Upper lobe of right lung (tissue), 1 donor: Measurements from ENCODE around the gene LRRK1. TPM values are rescaled to one million over a fixed set of nuclear protein-coding genes. Genes with fewer than 3 reads are reported as not detected.

Experiments used
- ATAC-seq: fragments of 200-7000 bp; cut with Tn5 transposase; one replicate; pipeline ENCODE4 v1.9.1; 2020; ENCODE audit warnings: mild to moderate bottlenecking, moderate library complexity
- DNase-seq: peaks from one replicate; pipeline ENCODE4 v3.0.0-alpha.2; 2020
- H3K27ac ChIP-seq: fragments of 200-600 bp; one replicate; pipeline ENCODE4 v1.8.0; 2022
- H3K27me3 ChIP-seq: fragments of 200-600 bp; one replicate; pipeline ENCODE4 v1.8.0; 2022; ENCODE audit warnings: mild to moderate bottlenecking
- H3K36me3 ChIP-seq: fragments of 200-600 bp; one replicate; pipeline ENCODE4 v1.8.0; 2022
- H3K4me1 ChIP-seq: fragments of 200-600 bp; one replicate; pipeline ENCODE4 v1.8.0; 2022
- H3K4me3 ChIP-seq: fragments of 200-600 bp; one replicate; pipeline ENCODE4 v1.8.0; 2022; ENCODE audit warnings: mild to moderate bottlenecking
- H3K9me3 ChIP-seq: fragments of 200-600 bp; one replicate; pipeline ENCODE4 v1.8.0; 2022
- intact Hi-C: fragments of 100-400 bp; cut with DNase I; formaldehyde crosslinking; loops from one replicate; pipeline ENCODE4 v1.11.0; 2022
- total RNA-seq: library from RNA; stranded (reverse); fragmentation: NEBNext Ultra II Directional; extraction: Animal tissue kit (Norgen Biotek cat#: 25700); gene quantifications from one replicate; pipeline ENCODE4 v1.2.1, GENCODE V29; 2021
- TF ChIP-seq, protein P1 (sequence below): fragments of 200-600 bp; IDR thresholded peaks from one replicate; pipeline ENCODE4 v1.8.0; 2022; ENCODE audit warnings: antibody characterized with exemption
- donor health status: DM: no; HTN: yes; CAD: no; lungs with severe emphysema.

Gene LRRK1
- total RNA-seq, 1 donor from 2014 or later = 22.6 TPM

DNA sequence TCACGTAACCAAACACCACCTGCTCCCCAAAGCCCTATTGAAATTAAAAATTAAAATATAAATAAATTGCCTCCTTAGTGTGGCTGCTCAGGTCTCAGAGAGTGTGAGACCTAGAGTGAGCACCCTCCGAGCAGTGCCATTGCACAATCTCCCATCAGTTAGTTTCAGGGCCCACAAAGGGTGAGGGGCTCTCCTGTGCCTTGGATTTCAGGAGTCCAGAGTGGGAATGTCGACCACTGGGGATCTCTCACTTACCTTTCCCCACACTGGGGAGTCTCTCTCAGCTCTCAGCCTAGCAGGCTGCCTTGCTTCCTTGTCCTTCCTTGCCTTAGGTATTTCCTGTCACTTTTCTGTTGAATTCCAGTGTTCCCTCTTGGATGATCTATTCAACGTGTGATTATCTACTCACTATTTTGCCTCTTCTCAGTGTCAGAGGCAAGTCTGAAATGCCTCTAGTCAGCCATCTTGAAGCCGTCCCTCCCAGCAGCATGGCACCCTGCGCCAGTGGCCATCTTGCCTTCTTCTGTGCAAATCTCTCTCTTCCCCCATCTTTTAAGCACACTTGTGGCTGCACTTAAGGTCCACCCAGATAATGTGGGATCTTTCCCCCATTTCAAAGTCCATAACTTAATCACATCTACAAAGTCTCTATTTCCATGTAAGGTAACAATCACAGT lies 119.3 kb downstream of the LRRK1 start:
- H3K4me3 ChIP-seq = no peak overlapping the region
- no peak overlapping the region for H3K27ac ChIP-seq
- H3K27me3 ChIP-seq = no peaks in the 10 kb centered on the region
- peaks cover 7% of the 10 kb centered on the region for H3K36me3 ChIP-seq
- DNase-seq (no peak), ATAC-seq (no peak)
- TF ChIP-seq, protein P1, sequence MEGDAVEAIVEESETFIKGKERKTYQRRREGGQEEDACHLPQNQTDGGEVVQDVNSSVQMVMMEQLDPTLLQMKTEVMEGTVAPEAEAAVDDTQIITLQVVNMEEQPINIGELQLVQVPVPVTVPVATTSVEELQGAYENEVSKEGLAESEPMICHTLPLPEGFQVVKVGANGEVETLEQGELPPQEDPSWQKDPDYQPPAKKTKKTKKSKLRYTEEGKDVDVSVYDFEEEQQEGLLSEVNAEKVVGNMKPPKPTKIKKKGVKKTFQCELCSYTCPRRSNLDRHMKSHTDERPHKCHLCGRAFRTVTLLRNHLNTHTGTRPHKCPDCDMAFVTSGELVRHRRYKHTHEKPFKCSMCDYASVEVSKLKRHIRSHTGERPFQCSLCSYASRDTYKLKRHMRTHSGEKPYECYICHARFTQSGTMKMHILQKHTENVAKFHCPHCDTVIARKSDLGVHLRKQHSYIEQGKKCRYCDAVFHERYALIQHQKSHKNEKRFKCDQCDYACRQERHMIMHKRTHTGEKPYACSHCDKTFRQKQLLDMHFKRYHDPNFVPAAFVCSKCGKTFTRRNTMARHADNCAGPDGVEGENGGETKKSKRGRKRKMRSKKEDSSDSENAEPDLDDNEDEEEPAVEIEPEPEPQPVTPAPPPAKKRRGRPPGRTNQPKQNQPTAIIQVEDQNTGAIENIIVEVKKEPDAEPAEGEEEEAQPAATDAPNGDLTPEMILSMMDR = no peak
- intact Hi-C loops = no loop called here
- H3K9me3 ChIP-seq = no peaks in the 10 kb centered on the region
- H3K4me1 ChIP-seq = no peaks in the 10 kb centered on the region

DNA sequence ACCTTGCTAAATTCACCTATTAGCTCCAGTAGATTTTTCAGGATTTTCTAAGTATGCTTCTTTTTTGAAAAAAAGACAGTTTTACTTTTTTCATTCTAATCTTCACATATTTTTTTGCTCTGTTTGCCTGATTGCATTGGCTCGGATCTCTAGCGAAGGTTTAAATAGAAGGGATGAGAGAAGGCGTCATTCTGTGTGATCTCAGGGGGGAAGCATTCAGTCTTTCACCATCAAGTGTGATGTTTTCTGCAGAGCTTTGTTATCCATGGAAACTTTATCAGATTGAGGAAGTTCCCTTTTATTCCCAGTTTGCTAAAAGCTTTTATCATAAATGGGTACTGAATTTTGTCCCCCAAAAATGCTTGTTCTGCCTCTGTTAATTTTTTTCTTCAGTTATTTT lies 120.3 kb downstream of the LRRK1 start:
- intact Hi-C loops = no loop called here
- peaks cover 10% of the 10 kb centered on the region for H3K36me3 ChIP-seq
- ATAC-seq (no peak), DNase-seq (no peak)
- H3K4me3 ChIP-seq = no peak overlapping the region
- no peak overlapping the region for H3K27ac ChIP-seq
- TF ChIP-seq, protein P1 = no peak
- H3K27me3 ChIP-seq = no peaks in the 10 kb centered on the region
- H3K4me1 ChIP-seq = no peaks in the 10 kb centered on the region
- H3K9me3 ChIP-seq = no peaks in the 10 kb centered on the region

DNA sequence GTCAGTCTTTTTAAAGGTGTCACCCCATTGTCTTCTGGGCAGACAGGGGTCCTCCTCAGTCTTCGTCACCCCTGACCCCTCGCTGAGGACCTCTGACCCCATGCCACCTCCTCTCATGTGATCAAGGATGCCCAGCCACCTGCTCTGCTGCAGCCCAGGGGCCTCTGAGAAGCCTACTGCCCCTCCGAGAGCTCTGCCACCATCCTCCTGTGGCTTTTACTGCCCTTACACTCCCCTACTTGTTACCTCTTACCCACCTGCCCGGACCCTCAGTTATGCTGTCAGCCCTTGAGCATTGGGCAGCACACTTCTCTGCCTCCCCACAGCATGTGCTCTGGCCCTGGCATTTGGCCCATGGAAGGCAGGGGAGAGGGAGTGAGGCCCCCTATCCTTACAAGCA lies 123.2 kb downstream of the LRRK1 start:
- DNase-seq = peak; percentile 26
- Histone ChIP-seq H3K4me1 (no peaks in the 10 kb centered on the region), H3K9me3 (no peaks in the 10 kb centered on the region), H3K27me3 (no peaks in the 10 kb centered on the region), H3K36me3 (peaks cover 18% of the 10 kb centered on the region), H3K27ac (no peak overlapping the region), H3K4me3 (no peak overlapping the region)
- no peak for ATAC-seq
- TF ChIP-seq, protein P1 = no peak
- intact Hi-C loops = no loop called here

DNA sequence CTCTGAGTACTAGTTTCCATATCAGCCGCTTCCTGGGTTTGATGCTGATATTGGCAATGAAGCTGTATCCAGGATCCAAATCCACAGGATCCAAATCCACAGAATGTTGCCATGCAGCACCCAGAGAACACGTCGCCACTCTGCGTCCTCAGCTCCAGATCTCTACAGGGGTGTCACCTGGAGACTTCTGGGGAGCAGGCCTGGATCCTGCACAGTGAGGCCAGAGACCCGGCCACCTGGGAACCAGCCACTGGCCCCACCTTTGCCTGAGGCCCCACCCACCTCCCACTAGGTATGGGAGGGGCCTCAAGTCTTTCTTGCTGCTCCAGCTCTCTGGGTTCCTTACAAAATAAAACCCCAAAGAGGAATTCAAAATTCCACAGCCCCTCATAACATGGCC lies 123.9 kb downstream of the LRRK1 start:
- H3K4me1 ChIP-seq = no peaks in the 10 kb centered on the region
- DNase-seq (no peak), ATAC-seq (no peak)
- TF ChIP-seq, protein P1 = no peak
- no peaks in the 10 kb centered on the region for H3K27me3 ChIP-seq
- intact Hi-C loops = no loop called here
- H3K36me3 ChIP-seq = peaks cover 15% of the 10 kb centered on the region
- no peak overlapping the region for H3K27ac ChIP-seq
- H3K4me3 ChIP-seq = no peak overlapping the region
- no peaks in the 10 kb centered on the region for H3K9me3 ChIP-seq

DNA sequence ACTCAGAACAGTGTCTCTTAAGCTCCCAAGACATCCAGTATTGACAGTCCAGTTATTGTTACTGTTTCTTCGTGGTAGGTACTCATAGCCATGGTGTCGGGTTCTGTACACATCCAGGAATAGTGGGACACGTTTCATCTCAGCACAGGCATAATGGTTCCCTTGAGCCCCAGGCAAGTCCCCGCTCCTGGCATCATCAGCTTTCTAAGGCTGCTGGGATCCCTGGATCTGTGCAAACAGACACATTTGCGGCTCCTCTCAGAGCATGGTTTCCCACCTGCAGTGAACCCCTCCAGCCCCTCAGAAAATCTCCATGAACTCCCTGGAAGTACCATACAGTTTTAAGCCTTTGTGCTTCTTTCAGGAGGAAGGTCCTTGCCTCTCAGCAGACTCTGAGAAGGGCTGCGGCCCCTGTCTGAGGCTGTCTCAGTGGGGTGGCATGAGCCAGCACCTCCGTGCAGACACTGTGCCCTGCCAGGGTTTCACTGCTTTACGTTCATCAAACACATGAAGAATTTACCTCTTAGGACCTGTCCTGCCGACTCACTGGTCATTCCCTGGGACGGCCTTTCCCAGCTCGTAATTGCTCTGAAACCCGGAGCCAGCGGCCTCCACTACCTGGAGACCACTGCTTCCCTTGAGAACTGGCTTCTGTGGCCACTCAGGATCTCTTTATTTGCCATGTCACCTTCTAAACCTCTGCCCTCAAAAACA lies 124.9 kb downstream of the LRRK1 start:
- intact Hi-C loops = no loop called here
- Histone ChIP-seq H3K9me3 (no peaks in the 10 kb centered on the region), H3K4me1 (no peaks in the 10 kb centered on the region), H3K36me3 (peaks cover 21% of the 10 kb centered on the region), H3K27me3 (no peaks in the 10 kb centered on the region), H3K27ac (no peak overlapping the region), H3K4me3 (no peak overlapping the region)
- DNase-seq (no peak), ATAC-seq (no peak)
- TF ChIP-seq, protein P1 = no peak
